WERI-Rb-1 (cell line): ENCODE results near the gene FLYWCH1.

ENCODE experiments used
- DNase-seq: peaks from one replicate; pipeline ENCODE4 v3.0.0-alpha.2; 2020
- H3K27ac ChIP-seq: fragments of 250-450 bp; sonication (Bioruptor Pico); 2 replicates; pipeline ENCODE4 v1.5.1; 2020; ENCODE audit warnings: mild to moderate bottlenecking, moderate library complexity
- H3K27me3 ChIP-seq: fragments of 250-450 bp; sonication (Bioruptor Pico); 2 replicates; pipeline ENCODE4 v1.5.1; 2021; ENCODE audit warnings: mild to moderate bottlenecking, low read depth, moderate library complexity; ENCODE audit not compliant: insufficient read depth, severe bottlenecking
- H3K36me3 ChIP-seq: fragments of 250-450 bp; sonication (Bioruptor Pico); 2 replicates; pipeline ENCODE4 v1.5.1; 2020; ENCODE audit warnings: mild to moderate bottlenecking, moderate library complexity
- H3K4me3 ChIP-seq: 2 replicates; pipeline ENCODE4 v1.5.1; 2011; ENCODE audit warnings: low read depth, mild to moderate bottlenecking, control low read depth, low read length
- H3K9me3 ChIP-seq: fragments of 250-450 bp; sonication (Bioruptor Pico); 2 replicates; pipeline ENCODE4 v1.5.1; 2021; ENCODE audit warnings: mild to moderate bottlenecking, moderate library complexity; ENCODE audit not compliant: severe bottlenecking
- TF ChIP-seq, protein P1 (sequence below): IDR thresholded peaks from 2 replicates; pipeline ENCODE4 v1.5.1; 2011; ENCODE audit warnings: low read depth, mild to moderate bottlenecking, control low read depth, inconsistent platforms, low read length

Gene FLYWCH1

GRCh38 chr16:2956579-2956956 is 44.8 kb downstream of the FLYWCH1 start:
- no peaks in the 10 kb centered on the region for H3K27me3 ChIP-seq
- H3K27ac ChIP-seq: no peak overlapping the region
- no peaks in the 10 kb centered on the region for H3K36me3 ChIP-seq
- H3K9me3 ChIP-seq: no peaks in the 10 kb centered on the region
- no peak for DNase-seq
- H3K4me3 ChIP-seq: no peak overlapping the region
- TF ChIP-seq, protein P1, sequence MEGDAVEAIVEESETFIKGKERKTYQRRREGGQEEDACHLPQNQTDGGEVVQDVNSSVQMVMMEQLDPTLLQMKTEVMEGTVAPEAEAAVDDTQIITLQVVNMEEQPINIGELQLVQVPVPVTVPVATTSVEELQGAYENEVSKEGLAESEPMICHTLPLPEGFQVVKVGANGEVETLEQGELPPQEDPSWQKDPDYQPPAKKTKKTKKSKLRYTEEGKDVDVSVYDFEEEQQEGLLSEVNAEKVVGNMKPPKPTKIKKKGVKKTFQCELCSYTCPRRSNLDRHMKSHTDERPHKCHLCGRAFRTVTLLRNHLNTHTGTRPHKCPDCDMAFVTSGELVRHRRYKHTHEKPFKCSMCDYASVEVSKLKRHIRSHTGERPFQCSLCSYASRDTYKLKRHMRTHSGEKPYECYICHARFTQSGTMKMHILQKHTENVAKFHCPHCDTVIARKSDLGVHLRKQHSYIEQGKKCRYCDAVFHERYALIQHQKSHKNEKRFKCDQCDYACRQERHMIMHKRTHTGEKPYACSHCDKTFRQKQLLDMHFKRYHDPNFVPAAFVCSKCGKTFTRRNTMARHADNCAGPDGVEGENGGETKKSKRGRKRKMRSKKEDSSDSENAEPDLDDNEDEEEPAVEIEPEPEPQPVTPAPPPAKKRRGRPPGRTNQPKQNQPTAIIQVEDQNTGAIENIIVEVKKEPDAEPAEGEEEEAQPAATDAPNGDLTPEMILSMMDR: no peak

GRCh38 chr16:2959206-2959605 is 47.5 kb downstream of the FLYWCH1 start:
- Histone ChIP-seq H3K27ac (no peak overlapping the region), H3K27me3 (no peaks in the 10 kb centered on the region), H3K9me3 (no peaks in the 10 kb centered on the region), H3K36me3 (no peaks in the 10 kb centered on the region), H3K4me3 (no peak overlapping the region)
- no peak for DNase-seq
- TF ChIP-seq, protein P1: no peak

DNA sequence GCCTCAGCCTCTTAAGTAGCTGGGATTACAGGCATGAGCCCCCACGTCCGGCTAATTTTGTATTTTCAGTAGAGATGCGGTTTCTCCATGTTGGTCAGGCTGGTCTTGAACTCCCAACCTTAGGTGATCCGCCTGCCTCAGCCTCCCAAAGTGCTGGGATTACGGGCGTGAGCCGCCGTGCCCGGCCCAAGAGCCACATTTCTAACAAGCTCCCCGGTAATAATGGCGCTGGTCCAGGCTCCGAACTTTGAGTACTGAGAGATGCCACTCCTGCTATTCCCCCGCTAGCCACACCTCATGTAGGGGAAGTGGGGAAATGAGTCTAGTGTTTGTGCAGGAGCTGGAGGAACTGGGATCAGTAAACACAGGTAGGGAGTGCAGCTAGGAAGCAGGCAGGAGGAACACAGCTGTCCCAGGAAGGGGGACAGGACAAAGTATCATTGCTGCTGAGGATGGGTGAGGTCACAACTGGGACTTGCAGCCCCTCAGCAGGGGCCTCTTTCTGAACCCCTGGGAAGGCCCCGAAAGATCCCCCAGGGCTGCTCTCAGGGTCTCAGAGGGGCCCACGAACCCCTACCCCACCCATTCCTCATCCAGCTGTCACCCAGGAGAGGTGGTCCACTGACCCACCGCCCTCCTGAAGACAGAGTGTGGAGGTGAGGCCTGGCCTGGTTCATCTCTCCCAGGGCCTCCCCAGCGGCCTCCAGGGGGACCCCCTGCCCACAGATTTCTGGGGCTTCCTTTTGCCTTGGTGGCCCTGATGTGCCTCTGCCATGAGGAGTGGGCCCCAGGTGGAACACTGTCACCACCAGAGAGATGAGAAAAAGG is 48.7 kb downstream of the FLYWCH1 start:
- Histone ChIP-seq H3K27me3 (no peaks in the 10 kb centered on the region), H3K9me3 (no peaks in the 10 kb centered on the region), H3K36me3 (no peaks in the 10 kb centered on the region), H3K4me3 (no peak overlapping the region), H3K27ac (no peak overlapping the region)
- TF ChIP-seq, protein P1: no peak
- DNase-seq: no peak

- H3K27ac ChIP-seq: peak overlapping the region; percentile 87
- no peak for DNase-seq
- H3K4me3 ChIP-seq: peak overlapping the region; percentile 62
- no peaks in the 10 kb centered on the region for H3K9me3 ChIP-seq
- H3K36me3 ChIP-seq: peaks cover 13% of the 10 kb centered on the region
- H3K27me3 ChIP-seq: no peaks in the 10 kb centered on the region
- TF ChIP-seq, protein P1: no peak
Observed at GRCh38 chr16:2962334-2963073, 50.8 kb downstream of the FLYWCH1 start.

GRCh38 chr16:2963074-2963722 is 51.5 kb downstream of the FLYWCH1 start:
- DNase-seq: peak; percentile 53
- Histone ChIP-seq H3K27me3 (no peaks in the 10 kb centered on the region), H3K9me3 (no peaks in the 10 kb centered on the region), H3K27ac (peak overlapping the region; percentile 87), H3K36me3 (peaks cover 19% of the 10 kb centered on the region), H3K4me3 (peak overlapping the region; percentile 62)
- TF ChIP-seq, protein P1: no peak
